Stimulated activated CD8-positive, alpha-beta memory T cell treated with anti-CD3 and anti-CD28 coated beads, Interleukin-7, amount 100 ng/mL, for 24 hours (primary cell): ENCODE measurements around the gene IREB2.
"Not testable (repeated sequence)": the region's sequence is repeated elsewhere in the genome, so short reads cannot be mapped to it uniquely, and the experiment has no call there.

ENCODE experiments used
- DNase-seq: peaks from one replicate; pipeline ENCODE4 v3.0.0-alpha.2; 2020; ENCODE audit warnings: low read depth

IREB2 gene, protein sequence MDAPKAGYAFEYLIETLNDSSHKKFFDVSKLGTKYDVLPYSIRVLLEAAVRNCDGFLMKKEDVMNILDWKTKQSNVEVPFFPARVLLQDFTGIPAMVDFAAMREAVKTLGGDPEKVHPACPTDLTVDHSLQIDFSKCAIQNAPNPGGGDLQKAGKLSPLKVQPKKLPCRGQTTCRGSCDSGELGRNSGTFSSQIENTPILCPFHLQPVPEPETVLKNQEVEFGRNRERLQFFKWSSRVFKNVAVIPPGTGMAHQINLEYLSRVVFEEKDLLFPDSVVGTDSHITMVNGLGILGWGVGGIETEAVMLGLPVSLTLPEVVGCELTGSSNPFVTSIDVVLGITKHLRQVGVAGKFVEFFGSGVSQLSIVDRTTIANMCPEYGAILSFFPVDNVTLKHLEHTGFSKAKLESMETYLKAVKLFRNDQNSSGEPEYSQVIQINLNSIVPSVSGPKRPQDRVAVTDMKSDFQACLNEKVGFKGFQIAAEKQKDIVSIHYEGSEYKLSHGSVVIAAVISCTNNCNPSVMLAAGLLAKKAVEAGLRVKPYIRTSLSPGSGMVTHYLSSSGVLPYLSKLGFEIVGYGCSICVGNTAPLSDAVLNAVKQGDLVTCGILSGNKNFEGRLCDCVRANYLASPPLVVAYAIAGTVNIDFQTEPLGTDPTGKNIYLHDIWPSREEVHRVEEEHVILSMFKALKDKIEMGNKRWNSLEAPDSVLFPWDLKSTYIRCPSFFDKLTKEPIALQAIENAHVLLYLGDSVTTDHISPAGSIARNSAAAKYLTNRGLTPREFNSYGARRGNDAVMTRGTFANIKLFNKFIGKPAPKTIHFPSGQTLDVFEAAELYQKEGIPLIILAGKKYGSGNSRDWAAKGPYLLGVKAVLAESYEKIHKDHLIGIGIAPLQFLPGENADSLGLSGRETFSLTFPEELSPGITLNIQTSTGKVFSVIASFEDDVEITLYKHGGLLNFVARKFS

GRCh38 chr15:78437762-78438618 is at the start of gene IREB2:
TSS of gene IREB2 (plus strand) at chr15:78438216. CDS start at chr15:78438338, 122 bp downstream.
- peak; percentile 91 for DNase-seq

GRCh38 chr15:78388865-78389264 is 49.2 kb upstream of the IREB2 start:
- DNase-seq: no peak

DNA sequence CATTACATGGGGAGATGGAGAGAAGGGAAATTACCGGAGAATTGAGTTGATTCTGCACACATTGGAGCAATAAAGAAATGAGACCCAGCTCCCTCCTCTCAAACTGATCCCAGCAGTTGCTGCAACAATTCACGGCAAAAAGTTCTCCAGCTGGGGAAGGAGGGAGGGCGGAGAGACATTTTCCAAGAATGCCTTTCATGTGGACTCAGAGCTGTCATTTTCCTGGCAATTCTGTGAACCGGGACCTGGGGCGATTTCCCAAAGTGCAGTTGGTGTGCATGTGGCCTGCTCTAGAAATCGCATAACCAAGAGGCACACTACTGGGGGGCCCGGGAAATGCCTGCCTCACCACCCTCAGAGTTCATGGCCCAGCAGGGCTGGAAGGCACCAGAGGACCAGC is 48.7 kb upstream of the IREB2 start:
- DNase-seq: no peak

DNA sequence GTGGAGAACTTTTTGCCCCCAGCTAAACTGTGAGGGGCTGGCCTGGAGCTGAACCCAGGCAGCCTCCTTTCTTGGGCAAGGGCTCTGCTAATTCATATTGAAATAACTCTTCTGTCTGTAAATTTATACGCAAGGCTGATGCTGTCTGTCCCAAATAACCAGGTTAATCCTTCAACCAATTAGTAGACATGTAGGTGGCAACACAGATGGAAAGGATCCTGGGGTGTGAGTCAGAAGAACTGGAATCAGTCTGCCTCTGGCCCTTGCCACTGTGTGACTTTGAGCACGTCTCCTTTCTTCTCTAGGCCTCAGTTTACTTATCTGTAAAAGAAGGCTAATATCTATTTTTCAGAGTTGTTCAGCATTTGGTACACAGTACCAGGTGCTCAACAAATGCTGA is 48.3 kb upstream of the IREB2 start:
- no peak for DNase-seq

- DNase-seq: no peak
Measured at GRCh38 chr15:78390242-78390641, 47.8 kb upstream of the IREB2 start.

DNA sequence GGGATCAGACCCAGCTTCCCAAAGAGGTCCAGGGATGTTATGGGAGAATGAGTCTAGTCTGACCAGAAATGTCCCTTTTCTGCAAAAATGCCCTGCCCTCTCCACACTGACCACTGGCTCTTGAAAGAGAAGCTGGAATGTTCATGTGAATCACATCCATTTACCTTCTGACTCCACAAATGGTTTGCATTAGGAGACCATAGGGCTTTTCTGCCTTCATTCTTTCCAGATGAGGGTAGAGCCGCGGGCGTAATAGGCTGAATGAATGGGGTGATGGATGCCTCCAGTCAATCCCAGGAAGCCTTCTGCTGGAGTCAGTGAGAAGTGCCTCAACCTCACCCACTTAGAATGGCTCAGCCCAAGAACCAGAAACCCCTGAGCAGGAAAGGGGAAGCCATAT is 47.2 kb upstream of the IREB2 start:
- DNase-seq: no peak

GRCh38 chr15:78391781-78392180 is 46.2 kb upstream of the IREB2 start:
- DNase-seq: no peak

GRCh38 chr15:78392430-78392829 is 45.6 kb upstream of the IREB2 start:
- no peak for DNase-seq

DNA sequence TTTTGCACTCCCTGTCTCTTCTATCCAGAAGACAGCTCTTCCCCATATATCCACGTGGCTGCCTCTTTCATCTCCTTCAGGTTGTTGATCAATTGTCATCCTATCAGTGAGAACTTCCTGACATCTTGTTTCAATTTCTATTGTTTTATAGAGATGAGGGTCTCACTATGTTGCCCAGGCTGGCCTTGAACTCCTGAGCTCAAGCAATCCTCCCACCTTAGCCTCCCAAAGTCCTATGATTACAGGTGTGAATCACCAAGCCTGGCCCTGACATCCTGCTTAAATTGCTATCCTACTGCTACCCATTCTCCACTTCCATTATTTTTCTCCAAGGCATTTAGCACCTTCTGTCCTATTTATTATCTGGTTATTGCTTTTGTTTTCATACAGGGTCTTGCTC is 44.9 kb upstream of the IREB2 start:
- no peak for DNase-seq

GRCh38 chr15:78394026-78394425 is 44.0 kb upstream of the IREB2 start:
- DNase-seq: no peak

DNA sequence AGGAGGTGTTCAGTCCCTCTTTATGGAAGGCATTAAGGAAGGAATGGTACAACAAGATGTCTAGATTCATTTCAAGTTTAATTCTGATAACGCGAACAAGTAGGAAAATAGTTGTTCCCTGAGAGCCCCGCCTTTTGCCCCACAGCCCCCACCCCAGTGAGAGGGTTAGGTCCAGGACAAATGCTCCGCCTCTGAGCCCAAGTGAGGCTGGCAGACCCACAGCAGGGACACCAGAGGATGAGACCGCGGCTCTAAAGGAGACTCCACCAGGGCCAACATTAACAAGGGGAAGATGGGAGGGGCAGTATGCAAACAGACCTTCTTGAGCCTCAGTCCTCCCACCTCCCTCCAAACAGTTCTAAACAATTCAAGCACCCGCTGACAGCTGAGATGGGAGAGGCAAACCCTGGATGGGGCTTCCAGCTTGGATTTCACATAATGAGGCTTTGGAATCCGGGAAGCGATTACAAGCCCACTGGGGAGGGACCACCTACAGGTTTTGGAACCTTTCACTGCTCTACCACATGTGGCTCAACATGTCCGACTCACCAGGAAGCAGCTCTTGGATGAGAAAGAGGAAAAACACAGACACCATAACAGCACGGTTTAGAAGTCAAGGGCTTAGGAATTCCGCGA is 42.9 kb upstream of the IREB2 start:
- DNase-seq: no peak

- DNase-seq: no peak
Measured at GRCh38 chr15:78396186-78396814, 41.7 kb upstream of the IREB2 start.

DNA sequence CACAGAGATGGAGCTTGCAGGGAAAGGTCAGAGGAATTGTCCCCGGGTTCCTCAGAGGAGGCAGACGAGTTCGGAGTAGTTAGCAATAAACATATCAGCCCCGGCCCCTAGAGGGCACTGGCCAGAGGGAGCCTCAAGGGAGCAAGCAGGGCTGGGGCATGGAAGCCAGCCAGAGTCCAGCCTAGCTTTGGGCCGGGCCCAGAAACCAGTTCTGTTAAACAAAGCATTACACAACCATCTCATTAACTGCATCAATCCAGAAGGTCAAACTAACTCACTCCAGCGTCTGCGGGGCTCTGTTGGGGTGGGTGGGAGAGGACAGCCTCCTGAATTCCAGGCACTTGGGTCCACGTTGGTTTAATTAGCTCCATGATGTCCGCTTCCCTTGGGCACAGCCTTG is 41.0 kb upstream of the IREB2 start:
- DNase-seq: no peak

DNA sequence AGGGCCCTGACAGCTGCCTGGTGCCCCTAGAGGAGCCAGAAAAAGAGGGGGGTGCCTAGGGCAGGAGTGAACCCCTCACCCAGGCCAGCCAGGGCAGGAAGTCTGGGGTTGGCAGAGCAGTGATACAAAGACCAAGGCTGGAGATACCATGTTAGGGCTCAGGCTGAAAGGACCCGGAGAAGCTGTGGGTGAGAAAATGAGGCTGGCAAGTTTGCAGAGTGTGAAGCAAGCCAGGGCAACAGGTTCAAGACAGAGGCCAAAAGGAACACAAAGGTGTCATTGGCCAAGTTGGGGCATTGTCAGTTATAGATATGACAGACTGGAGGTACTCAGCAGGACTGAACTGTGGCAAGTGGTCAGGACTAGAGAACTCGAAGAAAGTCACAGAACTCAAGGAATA is 40.6 kb upstream of the IREB2 start:
- no peak for DNase-seq

DNA sequence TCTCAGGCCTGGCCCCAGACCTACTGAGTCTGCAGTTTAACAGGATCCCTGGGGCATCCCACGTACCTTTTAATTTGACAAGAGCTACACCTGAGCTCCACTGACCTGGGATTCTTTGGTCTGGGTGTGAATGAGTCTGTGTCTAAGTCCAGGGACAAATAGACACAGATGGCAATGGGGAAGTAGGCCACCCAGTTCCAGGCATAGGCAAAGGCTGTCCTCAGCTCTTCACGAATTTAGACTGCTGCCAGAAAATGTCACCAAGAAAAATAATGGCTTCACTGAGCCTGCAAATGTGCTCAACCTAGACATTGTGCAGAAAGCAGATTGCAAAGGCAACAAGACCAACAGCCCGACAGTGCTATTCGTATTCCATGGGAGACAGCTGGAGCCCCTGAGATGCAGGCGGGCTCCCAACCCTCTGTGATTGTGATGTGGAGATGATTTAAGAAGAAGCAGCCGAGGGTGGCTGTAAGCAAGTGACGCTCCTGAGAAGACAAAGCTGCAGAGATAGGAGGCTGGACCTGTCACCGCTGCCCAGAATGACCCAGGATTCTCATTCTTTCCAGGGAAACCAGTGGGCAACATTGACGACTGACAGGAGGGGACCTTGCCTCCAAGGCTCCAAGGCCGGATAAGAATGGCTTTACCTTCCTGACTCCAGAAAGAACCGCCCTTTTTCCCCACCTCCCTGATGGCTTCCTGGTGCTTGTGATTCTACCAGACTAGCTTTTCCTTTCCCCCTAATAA is 39.8 kb upstream of the IREB2 start:
- DNase-seq: no peak

DNA sequence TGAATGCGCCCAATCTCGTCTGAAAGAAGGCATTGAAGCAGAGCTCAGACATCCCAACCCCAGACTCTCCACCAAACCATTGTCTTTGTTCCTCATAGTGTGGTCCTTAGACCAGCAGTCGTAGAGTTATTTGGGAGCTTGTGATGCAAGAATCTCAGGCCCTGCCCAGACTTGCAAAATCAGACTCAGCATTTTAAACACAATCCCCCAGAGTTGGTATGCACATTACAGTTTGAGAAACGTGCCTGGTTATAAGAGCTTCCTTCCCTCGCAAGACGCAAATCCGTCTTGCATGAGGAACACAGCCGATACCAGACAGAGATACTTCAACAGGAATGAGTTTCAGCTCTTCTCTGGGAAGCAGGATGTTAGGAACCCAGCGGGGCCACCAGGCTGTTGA is 38.9 kb upstream of the IREB2 start:
- no peak for DNase-seq

GRCh38 chr15:78402061-78402610 is 35.9 kb upstream of the IREB2 start:
- DNase-seq: no peak

- DNase-seq: no peak
Measured at GRCh38 chr15:78404125-78404524, 33.9 kb upstream of the IREB2 start.

- DNase-seq: not testable (repeated sequence)
Measured at GRCh38 chr15:78404796-78405195, 33.2 kb upstream of the IREB2 start.

- no peak for DNase-seq
Measured at GRCh38 chr15:78405336-78405924, 32.6 kb upstream of the IREB2 start.
